GM12878 (cell line): ENCODE results near the gene TMBIM1. TPM values are rescaled to one million over a fixed set of nuclear protein-coding genes. Genes with fewer than 3 reads are reported as not detected.
A peak's percentile ranks its signal among the peaks of the same experiment; 100 is the strongest.

Experiments used
- MTA3 ChIP-seq: IDR thresholded peaks from 2 replicates; pipeline ENCODE4 v1.6.1; 2012; ENCODE audit warnings: low read length, inconsistent platforms, borderline replicate concordance
- RBBP5 ChIP-seq: fragments of 200-600 bp; sonication (generic); conservative IDR thresholded peaks from 2 replicates; pipeline ENCODE4 v1.6.1; 2016
- TARDBP ChIP-seq: IDR thresholded peaks from 2 replicates; pipeline ENCODE4 v1.6.1; 2016; ENCODE audit warnings: borderline replicate concordance
- ZNF687 ChIP-seq: fragments of 450-650 bp; IDR thresholded peaks from 2 replicates; pipeline ENCODE4 v1.6.1; 2017; ENCODE audit warnings: mild to moderate bottlenecking, moderate library complexity
- polyA plus RNA-seq, 11 experiments: library from polyadenylated mRNA; depleted of rRNA in 4 of 11; unstranded in 6 of 11; stranded (reverse) in 5 of 11; fragments of >200 nt; fragmentation: Nextera tagmentation in 4 of 11; fragmentation: Illumina TruSeq in 1 of 11; extraction: Ambion mirVana in 4 of 11; extraction: Trizol in 1 of 11; gene quantifications; 1 replicate in 1 of 11; 2 replicates in 10 of 11; pipeline versions ENCODE4 v1.2.1 to v1.2.3, GENCODE V29; 2011 to 2016; ENCODE audit warnings: inconsistent platforms in 2 of 11, missing spikeins in 2 of 11, low read depth in 1 of 11
- total RNA-seq, 4 experiments: library from RNA; depleted of rRNA in 3 of 4; stranded (reverse); fragments of >200 nt in 3 of 4; fragmentation: Illumina TruSeq in 1 of 4; extraction: Trizol in 1 of 4; gene quantifications; 2 replicates each; pipeline versions ENCODE4 v1.2.1 to v1.2.3, GENCODE V29; 2013 to 2021

Gene TMBIM1
- total and polyA plus RNA-seq, 10 of the 15 experiments (the other 5 are each of a cell fraction or from before 2014, with no cell fraction given), result 6.1 to 38.3 (median 26.2) TPM

DNA sequence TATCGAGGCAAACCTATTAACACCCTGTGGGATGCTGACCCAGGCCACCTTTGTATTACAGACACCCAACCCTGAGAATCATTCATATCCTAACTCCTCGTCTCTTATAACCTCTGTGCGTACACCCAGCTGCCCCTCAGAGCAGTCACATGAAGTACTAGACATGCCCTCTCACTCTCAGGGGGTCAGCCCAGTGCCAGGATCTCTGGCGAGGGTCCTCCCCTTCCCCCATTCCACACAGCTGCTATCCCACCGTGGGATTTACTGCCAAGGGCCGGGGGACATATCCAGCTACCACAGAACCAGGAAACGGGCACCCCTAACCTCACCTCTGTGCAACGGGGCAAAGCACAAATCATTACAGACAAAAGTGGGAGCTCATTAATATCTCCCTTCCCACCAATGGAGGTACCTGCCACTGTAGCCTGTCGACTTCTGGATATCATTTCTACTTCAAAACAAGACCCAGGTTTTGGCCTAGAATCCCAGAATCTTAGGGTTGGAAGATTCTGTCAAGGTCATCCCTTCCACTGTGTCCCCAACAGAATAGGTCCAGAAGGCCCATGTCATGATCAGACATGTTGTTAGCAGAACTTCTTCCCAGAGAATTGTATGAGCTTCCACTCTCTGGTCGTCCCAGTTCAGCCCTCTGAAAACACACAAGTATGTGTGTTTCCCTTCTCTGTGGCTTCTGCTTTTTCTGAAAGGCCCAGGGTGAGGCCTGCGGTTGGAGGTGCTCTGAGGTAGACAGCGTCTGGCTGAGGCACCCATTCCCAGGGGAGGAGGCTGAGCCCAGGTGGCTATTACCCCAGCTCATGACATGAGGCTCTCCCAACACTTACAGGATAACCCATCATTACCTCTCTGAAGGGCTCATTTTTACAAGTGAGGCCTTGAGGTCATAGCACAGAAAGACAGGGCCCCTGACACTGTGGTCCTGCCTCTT, 1.7 kb downstream of the TMBIM1 start (continued):
- TF ChIP-seq ZNF687 (peak; percentile 68), MTA3 (no peak), TARDBP (no peak), RBBP5 (no peak)
